Suppressor macrophage treated with lipopolysaccharide for 1 hour (primary cell): ENCODE measurements around the gene PA2G4.
"Not testable (repeated sequence)": the region's sequence is repeated elsewhere in the genome, so short reads cannot be mapped to it uniquely, and the experiment has no call there.

ENCODE experiments used
- DNase-seq, 3 donors: peaks; one replicate each; pipeline ENCODE4 v3.0.0-alpha.2; 2020 to 2022

PA2G4 gene

GRCh38 chr12:56104109-56104814, at the start of gene PA2G4:
TSS of gene PA2G4 (plus strand) at chr12:56104559. CDS start at chr12:56104738, 179 bp downstream.
- peak; percentile 99 to 100 (median 100) for DNase-seq

GRCh38 chr12:56059964-56060363, 44.4 kb upstream of the PA2G4 start:
- not testable (repeated sequence) for DNase-seq

DNA sequence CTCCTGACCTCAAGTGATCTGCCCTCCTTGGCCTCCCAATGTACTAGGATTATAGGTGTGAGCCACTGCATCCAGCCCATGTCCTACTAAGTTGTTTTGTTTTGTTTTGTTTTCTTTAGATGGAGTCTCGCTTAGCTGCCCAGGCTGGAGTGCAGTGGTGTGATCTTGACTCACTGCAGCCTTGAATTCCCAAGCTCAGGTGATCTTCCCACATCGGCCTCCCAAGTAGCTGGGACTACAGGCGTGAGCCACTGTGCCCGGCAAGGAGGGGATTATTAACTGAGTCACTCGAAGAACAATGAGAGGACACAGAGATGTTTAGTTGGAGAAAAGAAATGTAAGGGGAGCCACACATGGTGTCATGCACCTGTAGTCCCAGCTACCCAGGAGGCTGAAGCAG, 42.4 kb upstream of the PA2G4 start:
- DNase-seq = no peak

DNA sequence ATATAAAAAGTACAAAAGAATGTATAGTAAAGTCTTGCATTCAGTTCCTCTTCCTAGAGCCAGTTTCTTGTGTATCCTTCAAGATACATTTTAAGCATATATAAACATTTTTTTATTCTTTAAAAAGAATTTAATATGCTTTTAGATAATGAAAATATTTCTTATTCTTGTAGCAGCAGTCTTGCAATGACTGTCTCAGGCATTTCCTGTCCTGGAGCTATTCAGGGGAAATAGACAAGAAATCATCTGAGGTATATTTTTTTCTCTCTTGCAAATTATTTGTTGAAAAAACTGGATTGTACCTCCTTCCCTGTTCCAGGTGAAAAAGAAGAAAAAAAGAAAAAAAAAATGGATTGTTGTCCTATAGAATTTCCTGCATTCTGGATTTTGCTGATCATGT, 41.4 kb upstream of the PA2G4 start:
- peak in 1 of 3 donors; percentile 8 for DNase-seq

DNA sequence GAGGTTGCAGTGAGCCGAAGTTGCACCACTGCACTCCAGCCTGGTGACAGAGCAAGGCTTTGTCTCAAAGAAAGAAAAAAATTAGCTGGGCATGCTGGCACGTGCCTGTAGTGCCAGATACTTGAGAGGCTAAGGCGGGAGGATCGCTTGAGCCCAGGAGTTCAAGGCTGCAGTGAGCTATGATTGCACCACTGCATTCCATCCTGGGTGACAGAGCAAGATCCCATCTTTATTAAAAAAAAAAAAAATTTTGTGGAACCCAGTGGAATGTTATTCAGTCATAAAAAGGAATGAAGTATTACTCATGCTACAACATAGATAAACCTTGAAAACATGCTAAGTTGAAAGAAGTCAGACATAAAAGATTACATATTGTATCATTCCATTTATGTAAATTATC, 32.7 kb upstream of the PA2G4 start:
- no peak for DNase-seq

DNA sequence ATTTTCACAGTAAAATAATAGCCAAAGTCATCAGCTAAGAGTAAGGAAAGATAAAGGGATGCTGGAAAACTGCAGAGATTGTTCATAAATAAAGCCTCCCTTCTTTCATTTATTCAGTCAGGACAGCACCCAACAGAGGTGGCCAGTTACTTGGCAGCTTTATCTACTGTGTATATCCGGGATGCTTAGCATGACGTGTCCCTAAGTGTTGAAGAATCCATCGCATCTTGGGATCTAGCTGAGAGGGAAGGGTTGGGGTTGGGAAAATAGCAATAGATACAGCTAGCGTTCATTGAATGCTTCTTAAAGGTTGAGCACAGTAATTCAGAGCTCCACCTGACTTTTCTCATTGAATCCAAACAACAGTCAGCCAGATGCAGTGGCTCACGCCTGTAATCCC, 30.0 kb upstream of the PA2G4 start:
- no peak for DNase-seq

DNA sequence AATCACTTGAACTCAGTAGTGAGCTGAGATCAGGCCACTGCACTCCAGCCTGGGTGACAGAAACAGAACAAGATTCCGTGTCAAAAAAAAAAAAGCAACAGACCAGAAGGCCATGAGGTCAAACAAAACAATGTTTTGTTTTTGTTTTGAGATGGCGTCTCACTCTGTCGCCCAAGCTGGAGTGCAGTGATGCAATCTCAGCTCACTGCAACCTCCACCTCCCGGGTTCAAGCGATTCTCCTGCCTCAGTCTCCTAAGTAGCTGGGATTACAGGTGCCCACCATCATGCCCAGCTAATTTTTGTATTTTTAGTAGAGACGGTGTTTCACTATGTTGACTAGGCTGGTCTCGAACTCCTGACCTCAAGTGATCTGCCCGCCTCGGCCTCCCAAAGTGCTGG, 26.4 kb upstream of the PA2G4 start:
- DNase-seq = not testable (repeated sequence)

GRCh38 chr12:56078427-56078826, 25.9 kb upstream of the PA2G4 start:
- no peak for DNase-seq

DNA sequence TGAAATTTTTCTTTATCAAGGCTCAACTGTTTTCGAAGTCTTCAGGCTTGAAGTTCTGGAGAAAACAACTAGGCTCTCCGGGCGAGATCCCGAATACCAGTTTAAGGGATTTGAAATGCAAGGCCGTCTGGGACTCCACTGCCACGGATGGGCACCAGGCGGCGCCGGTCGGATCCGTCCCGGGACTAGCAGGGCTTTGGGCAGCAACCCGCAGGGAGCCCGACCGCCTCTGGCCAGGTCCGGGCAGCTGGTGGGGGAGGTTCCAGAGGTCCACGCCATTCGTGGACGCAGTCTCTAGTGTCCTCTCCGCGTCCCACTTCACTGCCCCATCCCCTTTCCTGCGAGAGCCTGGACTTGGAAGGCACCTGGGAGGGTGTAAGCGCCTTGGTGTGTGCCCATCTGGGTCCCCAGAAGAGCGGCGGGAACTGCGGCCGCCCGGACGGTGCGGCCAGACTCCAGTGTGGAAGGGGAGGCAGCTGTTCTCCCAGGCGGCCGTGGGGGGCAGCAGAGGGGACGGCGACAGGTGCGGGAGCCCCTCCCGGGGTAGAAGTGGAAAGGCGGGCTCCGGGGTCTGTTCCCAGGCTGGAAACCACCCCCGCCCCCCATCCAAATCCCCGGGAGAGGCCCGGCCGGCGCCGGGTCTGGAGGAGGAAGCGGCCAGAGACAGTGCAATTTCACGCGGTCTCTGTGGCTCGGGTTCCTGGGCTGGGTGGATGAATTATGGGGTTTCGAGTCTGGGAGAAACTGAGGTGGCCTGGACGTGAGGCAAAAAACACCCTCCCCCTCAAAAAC, 25.2 kb upstream of the PA2G4 start:
- peak; percentile 84 to 92 (median 88) for DNase-seq

DNA sequence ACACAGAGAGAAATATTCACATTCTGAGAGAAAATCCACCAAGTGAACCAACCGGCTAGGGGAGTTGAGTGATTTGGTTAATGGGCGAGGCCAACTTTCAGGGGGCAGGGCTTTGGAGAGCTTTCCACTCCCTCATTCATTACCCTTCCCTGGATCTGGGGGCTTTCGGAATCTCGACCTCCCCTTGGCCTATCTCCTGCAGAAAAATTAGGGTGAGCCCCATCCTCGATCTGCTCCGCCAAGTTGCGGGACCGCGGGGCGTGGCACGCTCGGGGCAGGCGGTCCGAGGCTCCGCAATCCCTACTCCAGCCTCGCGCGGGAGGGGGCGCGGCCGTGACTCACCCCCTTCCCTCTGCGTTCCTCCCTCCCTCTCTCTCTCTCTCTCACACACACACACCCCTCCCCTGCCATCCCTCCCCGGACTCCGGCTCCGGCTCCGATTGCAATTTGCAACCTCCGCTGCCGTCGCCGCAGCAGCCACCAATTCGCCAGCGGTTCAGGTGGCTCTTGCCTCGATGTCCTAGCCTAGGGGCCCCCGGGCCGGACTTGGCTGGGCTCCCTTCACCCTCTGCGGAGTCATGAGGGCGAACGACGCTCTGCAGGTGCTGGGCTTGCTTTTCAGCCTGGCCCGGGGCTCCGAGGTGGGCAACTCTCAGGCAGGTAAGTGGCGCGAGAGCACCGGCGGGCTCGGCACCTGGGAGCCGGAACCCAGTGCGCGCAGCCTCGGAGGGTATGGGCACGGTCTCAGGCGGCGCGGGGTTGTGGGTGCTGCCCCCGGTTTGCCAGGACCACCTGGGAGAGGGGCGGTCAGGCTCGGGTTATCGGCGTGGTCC, 24.4 kb upstream of the PA2G4 start, which contains the start of gene ERBB3:
Gene ERBB3, plus strand, starts transcription at position 443 of the 833 bp plus-strand sequence. Its CDS starts 136 bp downstream, at position 579.
- peak; percentile 77 to 92 (median 80) for DNase-seq

- no peak for DNase-seq
These were observed 23.7 kb upstream of the PA2G4 start for GRCh38 chr12:56080556-56081138.

GRCh38 chr12:56081393-56082347, 22.7 kb upstream of the PA2G4 start:
- DNase-seq = no peak

DNA sequence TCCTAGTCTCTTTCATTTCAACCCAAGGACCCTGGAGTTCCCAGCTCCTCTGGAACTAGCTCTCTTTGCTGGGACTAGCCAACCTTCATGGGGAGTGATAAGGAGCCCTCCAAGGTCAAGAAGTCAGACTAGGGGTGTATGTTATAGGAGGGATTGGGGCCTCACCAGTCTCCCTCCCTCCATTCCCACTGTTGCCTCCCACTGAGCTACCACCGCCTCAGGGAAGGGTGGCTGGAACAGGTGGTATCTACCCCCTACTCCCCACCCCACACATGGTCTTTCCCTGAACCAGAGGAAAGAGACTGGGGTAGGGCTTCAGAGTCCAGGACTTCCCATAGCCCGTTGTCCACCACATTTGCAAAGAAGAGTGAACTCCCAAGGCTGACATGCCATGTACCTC, 22.0 kb upstream of the PA2G4 start:
- no peak for DNase-seq

DNA sequence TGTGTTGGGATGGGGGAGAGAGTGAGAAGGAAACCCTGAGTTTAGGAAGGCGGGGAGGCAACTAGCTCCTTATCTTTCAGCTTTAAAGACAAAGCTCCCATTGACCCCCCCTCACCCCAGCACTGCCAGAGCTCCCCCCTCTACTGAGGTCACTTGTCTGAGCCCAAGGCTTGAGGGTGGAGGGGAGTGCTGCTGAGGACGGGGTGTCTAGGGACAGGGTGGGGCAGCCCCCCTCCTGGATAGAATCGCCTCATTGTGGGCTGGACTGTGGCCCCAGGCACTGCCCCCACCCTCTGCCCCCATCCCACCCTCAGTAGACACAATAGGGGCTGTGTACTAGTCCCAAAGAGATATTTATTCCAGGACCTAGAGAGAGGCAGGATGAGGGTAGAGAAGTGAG, 21.4 kb upstream of the PA2G4 start:
- DNase-seq = no peak

GRCh38 chr12:56084958-56085543, 19.3 kb upstream of the PA2G4 start:
- peak; percentile 38 to 74 (median 46) for DNase-seq

DNA sequence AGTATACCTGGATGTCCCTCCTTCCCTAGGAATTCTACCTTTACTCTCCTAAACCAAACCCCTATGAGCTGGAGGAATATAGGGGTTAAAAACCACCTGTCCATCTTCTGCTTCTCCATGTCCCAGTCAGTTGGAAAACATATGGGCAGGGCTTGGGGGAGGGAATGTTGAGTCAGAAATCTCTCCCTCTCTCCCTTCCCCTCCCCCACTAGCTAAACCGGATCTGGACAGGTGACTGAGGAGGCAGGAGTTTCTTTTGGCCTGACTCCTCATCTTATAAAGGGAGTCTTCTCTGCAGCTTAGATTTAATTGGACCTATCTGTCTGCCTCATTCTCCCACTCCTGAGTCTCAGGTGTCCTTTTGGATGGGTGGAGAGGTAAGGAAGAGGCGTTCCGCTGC, 18.3 kb upstream of the PA2G4 start:
- DNase-seq = no peak

GRCh38 chr12:56086608-56087007, 17.8 kb upstream of the PA2G4 start:
- DNase-seq = no peak

DNA sequence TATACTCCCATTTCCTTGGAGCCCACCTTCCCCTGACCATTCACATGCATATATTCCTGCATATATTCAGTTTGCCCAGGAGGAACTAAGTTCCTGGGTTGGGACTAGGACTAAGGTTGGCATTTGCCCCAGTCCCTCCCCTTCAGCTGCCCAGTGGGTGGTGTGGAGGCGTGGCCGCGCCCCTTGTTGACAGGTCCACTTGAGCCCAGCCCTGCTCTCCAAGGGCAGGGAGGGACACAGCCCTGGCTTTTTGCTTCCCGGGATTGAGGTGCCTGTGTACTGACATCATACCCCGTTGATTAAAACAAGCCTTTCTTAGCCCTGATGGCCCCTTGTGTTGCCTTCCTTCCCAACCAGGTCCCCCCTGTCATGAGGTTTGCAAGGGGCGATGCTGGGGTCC, 17.1 kb upstream of the PA2G4 start:
- peak; percentile 47 to 71 (median 53) for DNase-seq

GRCh38 chr12:56097738-56098137, 6.6 kb upstream of the PA2G4 start:
- DNase-seq = no peak

DNA sequence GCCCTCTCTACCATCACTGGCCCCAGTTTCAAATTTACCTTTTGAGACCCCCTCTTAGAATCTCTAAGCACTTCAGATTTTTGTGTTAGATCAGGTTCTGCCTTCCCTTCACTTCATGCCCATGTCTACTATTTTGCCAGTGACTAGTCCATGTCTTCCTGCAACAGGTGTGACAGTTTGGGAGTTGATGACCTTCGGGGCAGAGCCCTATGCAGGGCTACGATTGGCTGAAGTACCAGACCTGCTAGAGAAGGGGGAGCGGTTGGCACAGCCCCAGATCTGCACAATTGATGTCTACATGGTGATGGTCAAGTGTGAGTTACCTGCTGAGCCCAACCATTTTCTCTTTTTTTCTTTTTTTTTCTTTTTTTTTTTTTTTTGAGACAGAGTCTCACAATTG, 5.8 kb upstream of the PA2G4 start:
- no peak for DNase-seq

DNA sequence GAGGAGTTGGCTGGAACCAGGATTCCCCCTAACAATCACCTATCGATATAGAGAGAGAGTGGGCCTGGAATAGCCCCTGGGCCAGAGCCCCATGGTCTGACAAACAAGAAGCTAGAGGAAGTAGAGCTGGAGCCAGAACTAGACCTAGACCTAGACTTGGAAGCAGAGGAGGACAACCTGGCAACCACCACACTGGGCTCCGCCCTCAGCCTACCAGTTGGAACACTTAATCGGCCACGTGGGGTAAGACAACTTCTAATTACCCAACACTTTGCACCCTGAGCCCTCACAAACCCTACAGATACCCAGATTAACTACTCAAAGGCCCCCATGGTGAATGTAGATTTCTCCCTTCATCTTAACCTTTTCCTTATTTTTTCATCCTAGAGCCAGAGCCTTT, 4.6 kb upstream of the PA2G4 start:
- DNase-seq = no peak
